Measurements from ENCODE around the gene SELENOM.

The SELENOM gene

DNA sequence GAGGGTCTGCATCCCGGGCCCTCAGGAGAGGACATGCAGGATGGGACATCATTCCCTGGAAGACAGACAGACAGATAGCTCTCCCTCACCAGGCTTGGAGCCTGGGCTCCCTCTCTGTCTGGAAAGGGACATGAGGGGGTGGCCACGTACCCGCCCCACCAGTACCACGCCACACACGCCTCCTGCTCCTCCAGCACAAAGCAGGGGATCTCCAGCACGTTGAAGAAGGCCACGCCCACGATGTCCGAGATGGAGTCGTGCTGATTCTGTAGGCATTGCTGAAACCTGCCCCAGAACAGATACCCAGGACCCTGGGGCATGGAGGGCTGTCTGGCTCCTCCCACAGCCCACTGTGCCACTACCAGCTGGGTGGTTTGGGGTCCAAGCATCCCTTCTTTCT, 30.8 kb upstream of the SELENOM start:
- no peak for TF ChIP-seq TAF1 (IDR thresholded peaks at IDR 0.05; ENCODE audit: borderline replicate concordance, insufficient read depth, low read length)
- no peak for TF ChIP-seq POLR2AphosphoS5 (IDR thresholded peaks at IDR 0.05; ENCODE audit: low read depth, low read length)
- TF ChIP-seq, protein P1, sequence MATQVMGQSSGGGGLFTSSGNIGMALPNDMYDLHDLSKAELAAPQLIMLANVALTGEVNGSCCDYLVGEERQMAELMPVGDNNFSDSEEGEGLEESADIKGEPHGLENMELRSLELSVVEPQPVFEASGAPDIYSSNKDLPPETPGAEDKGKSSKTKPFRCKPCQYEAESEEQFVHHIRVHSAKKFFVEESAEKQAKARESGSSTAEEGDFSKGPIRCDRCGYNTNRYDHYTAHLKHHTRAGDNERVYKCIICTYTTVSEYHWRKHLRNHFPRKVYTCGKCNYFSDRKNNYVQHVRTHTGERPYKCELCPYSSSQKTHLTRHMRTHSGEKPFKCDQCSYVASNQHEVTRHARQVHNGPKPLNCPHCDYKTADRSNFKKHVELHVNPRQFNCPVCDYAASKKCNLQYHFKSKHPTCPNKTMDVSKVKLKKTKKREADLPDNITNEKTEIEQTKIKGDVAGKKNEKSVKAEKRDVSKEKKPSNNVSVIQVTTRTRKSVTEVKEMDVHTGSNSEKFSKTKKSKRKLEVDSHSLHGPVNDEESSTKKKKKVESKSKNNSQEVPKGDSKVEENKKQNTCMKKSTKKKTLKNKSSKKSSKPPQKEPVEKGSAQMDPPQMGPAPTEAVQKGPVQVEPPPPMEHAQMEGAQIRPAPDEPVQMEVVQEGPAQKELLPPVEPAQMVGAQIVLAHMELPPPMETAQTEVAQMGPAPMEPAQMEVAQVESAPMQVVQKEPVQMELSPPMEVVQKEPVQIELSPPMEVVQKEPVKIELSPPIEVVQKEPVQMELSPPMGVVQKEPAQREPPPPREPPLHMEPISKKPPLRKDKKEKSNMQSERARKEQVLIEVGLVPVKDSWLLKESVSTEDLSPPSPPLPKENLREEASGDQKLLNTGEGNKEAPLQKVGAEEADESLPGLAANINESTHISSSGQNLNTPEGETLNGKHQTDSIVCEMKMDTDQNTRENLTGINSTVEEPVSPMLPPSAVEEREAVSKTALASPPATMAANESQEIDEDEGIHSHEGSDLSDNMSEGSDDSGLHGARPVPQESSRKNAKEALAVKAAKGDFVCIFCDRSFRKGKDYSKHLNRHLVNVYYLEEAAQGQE (IDR thresholded peaks at IDR 0.05; ENCODE audit: insufficient read depth in 1 of 2, low read depth in 2 of 2, low read length in 2 of 2), result no peak
- no peak for TF ChIP-seq FOXP2 (optimal IDR thresholded peaks at IDR 0.05; ENCODE audit: borderline replicate concordance, extremely low read depth, extremely low read length, insufficient read depth)
- TF ChIP-seq SIN3A (IDR thresholded peaks at IDR 0.05; ENCODE audit: borderline replicate concordance, insufficient read depth, low read length), result no peak

DNA sequence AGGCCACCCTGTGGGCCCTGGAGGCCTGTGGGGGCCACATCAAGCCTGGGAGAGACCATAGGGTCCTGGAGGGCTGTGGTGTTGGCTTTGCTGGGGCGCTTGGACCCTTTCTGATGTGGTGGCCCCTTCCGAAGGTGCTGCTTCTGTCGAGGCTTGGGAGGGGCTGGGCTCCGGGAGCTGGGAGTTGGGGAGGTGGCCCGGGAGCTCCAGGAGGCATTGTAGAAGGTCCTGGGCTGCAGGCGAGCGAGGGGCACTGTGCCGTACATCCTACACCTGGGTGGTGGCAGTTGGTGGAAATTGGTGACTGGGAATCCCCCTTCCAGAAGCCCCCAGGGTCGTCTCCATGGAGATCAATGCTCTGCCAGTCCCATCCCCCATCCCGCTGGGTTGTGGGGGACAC, 30.4 kb upstream of the SELENOM start:
- TF ChIP-seq SIN3A (IDR thresholded peaks at IDR 0.05; ENCODE audit: borderline replicate concordance, insufficient read depth, low read length) (no peak), TAF1 (IDR thresholded peaks at IDR 0.05; ENCODE audit: borderline replicate concordance, insufficient read depth, low read length) (no peak), POLR2AphosphoS5 (IDR thresholded peaks at IDR 0.05; ENCODE audit: low read depth, low read length) (no peak), FOXP2 (optimal IDR thresholded peaks at IDR 0.05; ENCODE audit: borderline replicate concordance, extremely low read depth, extremely low read length, insufficient read depth) (no peak)
- TF ChIP-seq, protein P1 (IDR thresholded peaks at IDR 0.05; ENCODE audit: insufficient read depth in 1 of 2, low read depth in 2 of 2, low read length in 2 of 2), result no peak

DNA sequence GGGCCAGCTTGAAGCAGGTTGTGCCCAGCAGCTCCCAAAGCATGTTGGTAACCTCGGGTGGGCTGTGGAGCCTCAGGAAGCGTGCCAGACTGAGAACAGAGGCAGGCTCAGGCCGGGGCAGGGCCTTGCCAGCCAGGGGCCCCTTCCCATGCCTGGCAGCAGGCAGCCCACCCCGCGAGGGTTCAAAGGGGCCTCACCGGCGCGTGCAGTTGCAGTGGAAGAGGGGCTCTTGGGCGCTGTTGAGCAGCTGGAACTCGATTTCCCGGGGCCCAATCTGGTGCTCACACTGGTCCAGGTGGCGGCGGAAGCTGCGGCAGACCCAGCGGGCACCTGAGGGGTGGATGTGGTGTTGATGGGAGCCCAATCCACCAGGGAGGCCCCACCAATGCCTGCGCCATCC, 29.3 kb upstream of the SELENOM start:
- TF ChIP-seq POLR2AphosphoS5 (IDR thresholded peaks at IDR 0.05; ENCODE audit: low read depth, low read length), result no peak
- TF ChIP-seq, protein P1 (IDR thresholded peaks at IDR 0.05; ENCODE audit: insufficient read depth in 1 of 2, low read depth in 2 of 2, low read length in 2 of 2), result no peak
- TF ChIP-seq TAF1 (IDR thresholded peaks at IDR 0.05; ENCODE audit: borderline replicate concordance, insufficient read depth, low read length), result no peak
- no peak for TF ChIP-seq FOXP2 (optimal IDR thresholded peaks at IDR 0.05; ENCODE audit: borderline replicate concordance, extremely low read depth, extremely low read length, insufficient read depth)
- TF ChIP-seq SIN3A (IDR thresholded peaks at IDR 0.05; ENCODE audit: borderline replicate concordance, insufficient read depth, low read length), result no peak

DNA sequence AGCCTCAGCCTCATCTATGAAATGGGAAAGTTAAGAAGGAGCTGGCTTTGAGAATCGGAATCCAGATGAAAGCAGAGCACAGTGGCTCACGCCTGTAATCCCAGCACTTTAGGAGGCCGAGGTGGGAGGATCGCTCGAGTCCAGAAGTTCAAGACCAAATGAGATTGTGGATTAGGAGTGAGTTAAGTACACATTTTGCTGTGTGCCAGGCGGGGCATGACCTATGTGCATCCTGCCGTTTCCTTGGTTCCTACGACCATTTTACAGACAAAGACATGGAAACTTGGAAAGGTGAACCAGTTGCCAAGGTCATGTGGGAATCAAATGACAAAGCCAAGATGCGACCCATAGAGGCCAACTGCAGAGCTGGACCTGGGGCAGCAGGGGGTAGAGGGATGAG, 28.8 kb upstream of the SELENOM start:
- TF ChIP-seq TAF1 (IDR thresholded peaks at IDR 0.05; ENCODE audit: borderline replicate concordance, insufficient read depth, low read length) (no peak), SIN3A (IDR thresholded peaks at IDR 0.05; ENCODE audit: borderline replicate concordance, insufficient read depth, low read length) (no peak), POLR2AphosphoS5 (IDR thresholded peaks at IDR 0.05; ENCODE audit: low read depth, low read length) (no peak), FOXP2 (optimal IDR thresholded peaks at IDR 0.05; ENCODE audit: borderline replicate concordance, extremely low read depth, extremely low read length, insufficient read depth) (no peak)
- TF ChIP-seq, protein P1 (IDR thresholded peaks at IDR 0.05; ENCODE audit: insufficient read depth in 1 of 2, low read depth in 2 of 2, low read length in 2 of 2), result no peak

DNA sequence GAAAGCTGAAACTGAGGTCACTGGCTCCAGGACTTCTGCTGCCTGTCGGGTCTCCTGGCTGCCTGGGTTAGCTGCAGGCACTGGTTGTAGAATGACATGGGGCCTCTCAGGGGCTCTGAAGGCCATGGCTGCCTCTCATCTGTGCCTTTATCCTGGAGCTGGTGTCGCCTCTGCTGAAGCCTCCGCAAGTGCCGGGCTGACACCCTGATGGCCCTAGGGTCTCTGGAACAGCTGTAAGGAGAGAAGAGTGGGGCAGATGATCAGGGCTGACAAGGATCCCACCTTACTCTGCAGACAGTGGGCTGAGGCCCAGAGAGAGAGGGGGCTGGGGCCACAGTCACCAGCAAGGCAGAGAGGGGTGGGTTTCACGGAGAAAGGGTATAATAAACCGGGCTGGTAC, 28.3 kb upstream of the SELENOM start:
- TF ChIP-seq FOXP2 (optimal IDR thresholded peaks at IDR 0.05; ENCODE audit: borderline replicate concordance, extremely low read depth, extremely low read length, insufficient read depth) (no peak), POLR2AphosphoS5 (IDR thresholded peaks at IDR 0.05; ENCODE audit: low read depth, low read length) (no peak)
- TF ChIP-seq, protein P1 (IDR thresholded peaks at IDR 0.05; ENCODE audit: insufficient read depth in 1 of 2, low read depth in 2 of 2, low read length in 2 of 2), result no peak

All from PFSK-1 (cell line).